K562 (cell line): ENCODE data around the gene AREL1. TPM values are rescaled to one million over a fixed set of nuclear protein-coding genes. Genes with fewer than 3 reads are reported as not detected.

Source experiments
- CBX2 ChIP-seq: fragments of 200-600 bp; sonication (generic); IDR thresholded peaks from one replicate; pipeline ENCODE4 v1.6.1; 2012; ENCODE audit warnings: mild to moderate bottlenecking, low read length, inconsistent platforms; ENCODE audit not compliant: insufficient read depth, poor library complexity, severe bottlenecking
- CHD2 ChIP-seq: IDR thresholded peaks from 2 replicates; pipeline ENCODE4 v1.6.1; 2011; ENCODE audit warnings: low read depth, low read length
- DNMT1 ChIP-seq: fragments of 450-650 bp; IDR thresholded peaks from 2 replicates; pipeline ENCODE4 v1.6.1; 2016; ENCODE audit warnings: antibody characterized with exemption, mild to moderate bottlenecking
- DPF2 ChIP-seq: fragments of 450-650 bp; IDR thresholded peaks from 2 replicates; pipeline ENCODE4 v1.6.1; 2016
- EHMT2 ChIP-seq: fragments of 450-650 bp; IDR thresholded peaks from 2 replicates; pipeline ENCODE4 v1.6.1; 2018; ENCODE audit warnings: antibody characterized with exemption
- ETV6 ChIP-seq, 3 experiments: fragments of 150-350 bp in 1 of 3; sonication (generic) in 1 of 3; formaldehyde crosslinking in 1 of 3; IDR thresholded peaks; 2 replicates each; pipeline versions ENCODE4 v1.6.1 to v1.8.0; 2014 to 2022; ENCODE audit warnings: borderline replicate concordance in 2 of 3, low read depth in 2 of 3, antibody characterized with exemption in 1 of 3, low read length in 1 of 3, mild to moderate bottlenecking in 1 of 3, missing genetic modification reagents in 1 of 3
- HIVEP1 ChIP-seq: fragments of 250-450 bp; sonication (Bioruptor Pico); IDR thresholded peaks from 2 replicates; pipeline ENCODE4 v1.4.0; 2020; ENCODE audit warnings: mild to moderate bottlenecking
- KDM5B ChIP-seq: fragments of 200-600 bp; sonication (generic); IDR thresholded peaks from 2 replicates; pipeline ENCODE4 v1.6.1; 2012; ENCODE audit warnings: low read depth, mild to moderate bottlenecking, moderate library complexity, low read length, control low read depth, inconsistent platforms; ENCODE audit not compliant: insufficient replicate concordance
- L3MBTL2 ChIP-seq: fragments of 450-650 bp; IDR thresholded peaks from 2 replicates; pipeline ENCODE4 v1.6.1; 2016; ENCODE audit warnings: mild to moderate bottlenecking, moderate library complexity
- MCM7 ChIP-seq, 2 experiments: fragments of 450-650 bp; IDR thresholded peaks; 2 replicates each; pipeline ENCODE4 v1.6.1; 2016 to 2018
- NFATC3 ChIP-seq: fragments of 450-650 bp; IDR thresholded peaks from 2 replicates; pipeline ENCODE4 v1.6.1; 2017; ENCODE audit warnings: mild to moderate bottlenecking
- NONO ChIP-seq, 2 experiments: fragments of 200-400 bp in 1 of 2; fragments of 450-650 bp in 1 of 2; formaldehyde crosslinking in 1 of 2; IDR thresholded peaks; 2 replicates each; pipeline ENCODE4 v1.6.1; 2017; ENCODE audit warnings: low read depth in 2 of 2, mild to moderate bottlenecking in 2 of 2, moderate library complexity in 2 of 2, low read length in 1 of 2
- STAT5A ChIP-seq: IDR thresholded peaks from 2 replicates; pipeline ENCODE4 v1.6.1; 2012; ENCODE audit warnings: low read length, inconsistent platforms, borderline replicate concordance
- TCF15 ChIP-seq: fragments of 250-450 bp; sonication (Bioruptor Pico); IDR thresholded peaks from 2 replicates; pipeline ENCODE4 v1.8.0; 2022; ENCODE audit warnings: moderate library complexity, mild to moderate bottlenecking, inconsistent platforms
- TRIM24 ChIP-seq, 2 experiments: fragments of 450-650 bp; IDR thresholded peaks; 2 replicates each; pipeline ENCODE4 v1.6.1; 2016
- ZFX ChIP-seq: sonication (generic); formaldehyde crosslinking; IDR thresholded peaks from 2 replicates; pipeline ENCODE4 v1.8.0; 2022; ENCODE audit warnings: mild to moderate bottlenecking, missing genetic modification reagents, moderate library complexity
- ZKSCAN8 ChIP-seq: fragments of 200-800 bp; sonication (Bioruptor generic); IDR thresholded peaks from 2 replicates; pipeline ENCODE4 v1.6.1; 2016; ENCODE audit warnings: missing genetic modification characterization, missing compliant biosample characterization
- ZNF133 ChIP-seq: fragments of 250-450 bp; sonication (Bioruptor Pico); IDR thresholded peaks from 2 replicates; pipeline ENCODE4 v1.4.0; 2020; ENCODE audit warnings: mild to moderate bottlenecking
- ZNF57 ChIP-seq: fragments of 450-650 bp; formaldehyde crosslinking; IDR thresholded peaks from 2 replicates; pipeline ENCODE4 v1.4.0; 2020; ENCODE audit warnings: mild to moderate bottlenecking, moderate library complexity
- polyA plus RNA-seq, 8 experiments: library from polyadenylated mRNA; depleted of rRNA in 4 of 8; stranded (reverse) in 5 of 8; unstranded in 3 of 8; fragments of >200 nt; fragmentation: Nextera tagmentation in 2 of 8; fragmentation: Illumina TruSeq in 1 of 8; extraction: Ambion mirVana in 2 of 8; extraction: Trizol in 1 of 8; gene quantifications; 2 replicates each; pipeline versions ENCODE4 v1.2.1 to v1.2.3, GENCODE V29; 2011 to 2014; ENCODE audit warnings: inconsistent platforms in 1 of 8, missing spikeins in 1 of 8
- total RNA-seq, 7 experiments: library from RNA; depleted of rRNA in 6 of 7; stranded (reverse); fragments of >200 nt in 6 of 7; fragmentation: Illumina TruSeq in 2 of 7; extraction: Trizol in 2 of 7; gene quantifications; 2 replicates each; pipeline versions ENCODE4 v1.2.1 to v1.2.3, GENCODE V29; 2011 to 2021; ENCODE audit warnings: low replicate concordance in 1 of 7
- TF ChIP-seq, protein P1 (sequence below), 2 experiments: fragments of 450-650 bp; IDR thresholded peaks; 2 replicates each; pipeline ENCODE4 v1.6.1; 2016; ENCODE audit warnings: mild to moderate bottlenecking in 2 of 2, borderline replicate concordance in 1 of 2, low read depth in 1 of 2, moderate library complexity in 1 of 2
- TF ChIP-seq, protein P2 (sequence below): fragments of 450-650 bp; IDR thresholded peaks from 2 replicates; pipeline ENCODE4 v1.6.1; 2016

Gene AREL1
- total and polyA plus RNA-seq, 9 of the 15 experiments (the other 6 are each of a cell fraction or from before 2014, with no cell fraction given), result 6.0 to 24.8 (median 16.6) TPM

DNA sequence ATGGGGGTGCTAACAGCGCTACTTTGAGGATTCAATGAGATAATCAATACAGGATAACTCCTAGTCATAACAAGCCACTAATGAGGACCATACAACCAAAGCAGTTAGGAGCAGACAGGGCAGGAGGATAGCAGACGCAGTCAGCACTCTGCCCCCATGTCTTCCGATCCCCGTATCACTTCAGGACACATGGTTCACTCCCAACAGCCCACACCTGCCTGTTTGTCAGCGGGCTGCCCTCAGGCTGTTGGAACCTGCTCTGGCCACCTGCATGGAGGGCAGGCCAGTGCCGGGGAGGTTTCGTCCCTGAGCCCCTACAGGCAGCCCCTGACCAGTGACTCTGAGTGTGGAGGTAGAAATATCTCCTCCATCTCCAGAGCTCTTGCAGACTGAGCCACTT lies 63.7 kb downstream of the AREL1 start (continued):
- TF ChIP-seq, protein P1, sequence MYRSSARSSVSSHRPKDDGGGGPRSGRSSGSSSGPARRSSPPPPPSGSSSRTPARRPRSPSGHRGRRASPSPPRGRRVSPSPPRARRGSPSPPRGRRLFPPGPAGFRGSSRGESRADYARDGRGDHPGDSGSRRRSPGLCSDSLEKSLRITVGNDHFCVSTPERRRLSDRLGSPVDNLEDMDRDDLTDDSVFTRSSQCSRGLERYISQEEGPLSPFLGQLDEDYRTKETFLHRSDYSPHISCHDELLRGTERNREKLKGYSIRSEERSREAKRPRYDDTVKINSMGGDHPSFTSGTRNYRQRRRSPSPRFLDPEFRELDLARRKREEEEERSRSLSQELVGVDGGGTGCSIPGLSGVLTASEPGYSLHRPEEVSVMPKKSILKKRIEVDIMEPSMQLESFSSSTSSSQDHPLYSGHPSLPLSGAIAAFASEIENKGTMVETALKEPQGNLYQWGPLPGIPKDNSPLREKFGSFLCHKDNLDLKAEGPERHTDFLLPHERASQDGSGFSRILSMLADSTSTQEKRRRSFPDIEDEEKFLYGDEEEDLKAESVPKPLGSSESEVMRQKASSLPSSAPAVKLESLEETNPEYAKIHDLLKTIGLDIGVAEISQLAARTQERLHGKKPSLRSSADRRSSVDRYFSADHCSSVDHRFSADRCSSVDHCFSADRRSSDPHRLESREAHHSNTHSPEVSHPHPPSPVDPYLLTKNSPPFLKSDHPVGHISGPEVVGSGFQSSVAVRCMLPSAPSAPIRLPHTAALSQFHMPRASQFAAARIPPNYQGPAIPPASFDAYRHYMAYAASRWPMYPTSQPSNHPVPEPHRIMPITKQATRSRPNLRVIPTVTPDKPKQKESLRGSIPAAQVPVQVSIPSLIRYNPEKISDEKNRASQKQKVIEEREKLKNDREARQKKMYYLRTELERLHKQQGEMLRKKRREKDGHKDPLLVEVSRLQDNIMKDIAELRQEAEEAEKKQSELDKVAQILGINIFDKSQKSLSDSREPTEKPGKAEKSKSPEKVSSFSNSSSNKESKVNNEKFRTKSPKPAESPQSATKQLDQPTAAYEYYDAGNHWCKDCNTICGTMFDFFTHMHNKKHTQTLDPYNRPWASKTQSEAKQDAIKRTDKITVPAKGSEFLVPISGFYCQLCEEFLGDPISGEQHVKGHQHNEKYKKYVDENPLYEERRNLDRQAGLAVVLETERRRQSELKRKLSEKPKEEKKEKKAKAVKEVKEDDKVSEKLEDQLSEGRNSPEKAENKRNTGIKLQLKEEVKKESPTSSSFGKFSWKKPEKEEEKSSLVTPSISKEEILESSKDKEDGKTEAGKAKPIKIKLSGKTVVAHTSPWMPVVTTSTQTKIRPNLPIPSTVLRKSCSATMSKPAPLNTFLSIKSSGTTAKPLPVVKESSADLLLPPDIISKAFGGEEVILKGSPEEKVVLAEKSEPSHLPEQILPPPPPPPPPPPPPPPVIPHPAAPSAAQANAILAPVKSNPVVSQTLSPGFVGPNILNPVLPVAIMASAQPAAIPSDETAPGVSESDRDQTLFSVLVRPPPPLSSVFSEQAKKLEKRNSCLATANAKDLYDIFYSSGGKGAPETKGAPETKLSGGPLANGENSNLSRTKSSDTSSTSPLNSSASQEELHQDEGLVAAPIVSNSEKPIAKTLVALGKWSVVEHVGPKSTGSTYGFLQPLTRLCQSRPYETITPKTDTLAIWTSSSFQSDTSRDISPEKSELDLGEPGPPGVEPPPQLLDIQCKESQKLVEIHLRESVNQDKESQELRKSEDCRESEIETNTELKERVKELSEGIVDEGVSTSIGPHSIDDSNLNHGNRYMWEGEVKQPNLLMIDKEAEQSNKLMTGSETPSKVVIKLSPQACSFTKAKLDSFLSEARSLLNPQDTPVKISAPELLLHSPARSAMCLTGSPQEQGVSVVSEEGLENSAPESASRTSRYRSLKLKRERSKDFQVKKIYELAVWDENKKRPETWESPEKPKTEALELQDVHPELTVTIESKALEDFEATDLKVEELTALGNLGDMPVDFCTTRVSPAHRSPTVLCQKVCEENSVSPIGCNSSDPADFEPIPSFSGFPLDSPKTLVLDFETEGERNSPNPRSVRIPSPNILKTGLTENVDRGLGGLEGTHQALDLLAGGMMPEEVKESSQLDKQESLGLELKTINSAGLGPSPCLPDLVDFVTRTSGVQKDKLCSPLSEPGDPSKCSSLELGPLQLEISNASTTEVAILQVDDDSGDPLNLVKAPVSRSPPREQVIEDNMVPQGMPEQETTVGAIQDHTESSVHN (IDR thresholded peaks at IDR 0.05; ENCODE audit: borderline replicate concordance in 1 of 2, low read depth in 1 of 2), result no peak
- no peak for TF ChIP-seq ZNF57
- TF ChIP-seq L3MBTL2, result no peak
- TF ChIP-seq DPF2, result no peak
- TF ChIP-seq ZKSCAN8 (CRISPR knock-in tag), result no peak
- no peak for TF ChIP-seq HIVEP1 (CRISPR knock-in tag)
- TF ChIP-seq ZNF133 (CRISPR knock-in tag), result no peak
- no peak for TF ChIP-seq DNMT1
- no peak for TF ChIP-seq CHD2
- TF ChIP-seq ETV6 (IDR thresholded peaks at IDR 0.05; ENCODE audit: borderline replicate concordance in 1 of 2, low read depth in 2 of 2, low read length in 1 of 2), result no peak
- TF ChIP-seq ETV6 (CRISPR knock-in tag; IDR thresholded peaks at IDR 0.05; ENCODE audit: borderline replicate concordance), result no peak
- no peak for TF ChIP-seq CBX2
- TF ChIP-seq STAT5A, result 0 out of 2 replicates have a peak, but pooled peaks have one; percentile 30
- no peak for TF ChIP-seq KDM5B
- TF ChIP-seq ZFX (CRISPR knock-in tag), result no peak
- TF ChIP-seq EHMT2, result no peak
- peak; percentile 65 to 67 for TF ChIP-seq TRIM24 (IDR thresholded peaks at IDR 0.05)
- TF ChIP-seq, protein P2, sequence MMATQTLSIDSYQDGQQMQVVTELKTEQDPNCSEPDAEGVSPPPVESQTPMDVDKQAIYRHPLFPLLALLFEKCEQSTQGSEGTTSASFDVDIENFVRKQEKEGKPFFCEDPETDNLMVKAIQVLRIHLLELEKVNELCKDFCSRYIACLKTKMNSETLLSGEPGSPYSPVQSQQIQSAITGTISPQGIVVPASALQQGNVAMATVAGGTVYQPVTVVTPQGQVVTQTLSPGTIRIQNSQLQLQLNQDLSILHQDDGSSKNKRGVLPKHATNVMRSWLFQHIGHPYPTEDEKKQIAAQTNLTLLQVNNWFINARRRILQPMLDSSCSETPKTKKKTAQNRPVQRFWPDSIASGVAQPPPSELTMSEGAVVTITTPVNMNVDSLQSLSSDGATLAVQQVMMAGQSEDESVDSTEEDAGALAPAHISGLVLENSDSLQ, result no peak
- TF ChIP-seq TCF15 (CRISPR knock-in tag), result no peak
- TF ChIP-seq NFATC3, result no peak
- no peak for TF ChIP-seq MCM7 (IDR thresholded peaks at IDR 0.05)
- 0 out of 4 replicates have a peak, but pooled peaks of 1 of the 2 experiments have one; percentile 35 for TF ChIP-seq NONO (IDR thresholded peaks at IDR 0.05; ENCODE audit: low read depth in 2 of 2, low read length in 1 of 2)
